NCI-H2029 treated with DMSO at 0.1 percent for 48 hours (cell line): ENCODE results near the gene DHDH.

ENCODE experiments used
- DNase-seq: peaks from one replicate; lab custom pipeline; 2025; lab: John Stamatoyannopoulos, UW

Gene DHDH

GRCh38 chr19:48992581-48993174 lies 59.2 kb downstream of the DHDH start:
- no peak for DNase-seq

- DNase-seq, result peak; percentile 98
These were observed 59.9 kb downstream of the DHDH start, which contains the start of the genes GYS1 and RUVBL2 for GRCh38 chr19:48993175-48994034. Gene GYS1, minus strand, starts transcription at chr19:48993309. Its CDS starts 197 bp downstream, at chr19:48993112. Gene RUVBL2, plus strand, starts transcription at chr19:48993887. Its CDS starts 25 bp downstream, at chr19:48993912.

- DNase-seq, result no peak
These were observed 60.5 kb downstream of the DHDH start for GRCh38 chr19:48994035-48994386.
